ENCODE measurements around the gene TECTB.

The TECTB gene

GRCh38 chr10:112290054-112290373 lies 6.8 kb downstream of the TECTB start:
- H3K4me3 ChIP-seq (ENCODE audit: low read depth, low read length), result no peak overlapping the region
- no peak for DNase-seq
- no peak overlapping the region for H3K27ac ChIP-seq
- H3K27me3 ChIP-seq (ENCODE audit: insufficient read depth, low read depth, severe bottlenecking), result no peaks in the 10 kb centered on the region
- no peak for TF ChIP-seq CTCF (IDR thresholded peaks at IDR 0.05; ENCODE audit: low read depth, low read length)
- no peaks in the 10 kb centered on the region for H3K36me3 ChIP-seq
- no peaks in the 10 kb centered on the region for H3K9me3 ChIP-seq (ENCODE audit: severe bottlenecking)

DNA sequence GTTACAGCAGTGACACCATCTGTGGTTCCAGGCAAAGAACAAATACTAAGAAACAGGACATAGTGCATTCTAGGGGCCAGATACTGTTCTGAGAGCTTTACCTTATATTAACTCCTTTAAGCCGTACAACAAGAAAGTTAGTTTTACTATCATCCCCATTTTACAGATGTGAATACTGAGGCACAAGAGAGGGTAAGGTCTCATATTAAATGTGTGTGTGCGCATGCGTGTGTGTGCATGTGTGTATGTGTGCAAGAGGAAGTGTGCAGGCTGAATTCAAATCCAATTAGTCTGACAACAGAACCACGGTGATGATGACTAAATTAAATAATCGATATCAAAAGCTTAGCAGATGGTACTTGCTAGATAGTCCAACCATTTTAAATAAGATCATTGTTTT lies 11.0 kb downstream of the TECTB start:
- no peak for DNase-seq
- no peak for TF ChIP-seq CTCF (IDR thresholded peaks at IDR 0.05; ENCODE audit: low read depth, low read length)
- Histone ChIP-seq H3K36me3 (no peaks in the 10 kb centered on the region), H3K27me3 (ENCODE audit: insufficient read depth, low read depth, severe bottlenecking) (no peaks in the 10 kb centered on the region), H3K4me3 (ENCODE audit: low read depth, low read length) (no peak overlapping the region), H3K9me3 (ENCODE audit: severe bottlenecking) (no peaks in the 10 kb centered on the region), H3K27ac (no peak overlapping the region)

- no peak for TF ChIP-seq CTCF (IDR thresholded peaks at IDR 0.05; ENCODE audit: low read depth, low read length)
- Histone ChIP-seq H3K36me3 (no peaks in the 10 kb centered on the region), H3K4me3 (ENCODE audit: low read depth, low read length) (no peak overlapping the region), H3K27ac (no peak overlapping the region), H3K9me3 (ENCODE audit: severe bottlenecking) (no peaks in the 10 kb centered on the region), H3K27me3 (ENCODE audit: insufficient read depth, low read depth, severe bottlenecking) (no peaks in the 10 kb centered on the region)
- DNase-seq, result no peak
Measured at GRCh38 chr10:112295853-112296830, 12.9 kb downstream of the TECTB start.

DNA sequence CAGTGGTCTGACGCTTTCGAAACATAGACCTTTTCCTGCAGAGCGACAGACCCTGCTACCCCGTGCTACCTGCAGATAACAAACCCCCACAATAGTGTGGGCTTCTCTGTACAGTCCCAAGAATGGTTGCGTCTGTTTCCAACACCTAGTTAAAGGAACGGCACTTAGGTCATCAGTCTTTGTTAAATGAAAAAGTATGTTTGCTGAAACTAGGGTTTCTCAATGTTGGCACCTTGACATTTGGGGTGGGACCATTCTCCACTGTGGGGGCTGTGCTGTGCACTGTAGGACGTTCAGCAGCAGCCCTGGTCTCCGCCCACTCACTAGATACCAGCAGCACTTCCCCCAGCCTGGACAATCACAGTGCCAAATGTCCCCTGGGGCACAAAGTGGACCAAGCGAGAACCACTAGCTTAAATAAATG lies 13.7 kb downstream of the TECTB start:
- no peak for TF ChIP-seq CTCF (IDR thresholded peaks at IDR 0.05; ENCODE audit: low read depth, low read length)
- DNase-seq, result no peak
- Histone ChIP-seq H3K4me3 (ENCODE audit: low read depth, low read length) (no peak overlapping the region), H3K9me3 (ENCODE audit: severe bottlenecking) (no peaks in the 10 kb centered on the region), H3K36me3 (no peaks in the 10 kb centered on the region), H3K27ac (no peak overlapping the region), H3K27me3 (ENCODE audit: insufficient read depth, low read depth, severe bottlenecking) (no peaks in the 10 kb centered on the region)

- Histone ChIP-seq H3K4me3 (ENCODE audit: low read depth, low read length) (no peak overlapping the region), H3K27ac (no peak overlapping the region), H3K27me3 (ENCODE audit: insufficient read depth, low read depth, severe bottlenecking) (no peaks in the 10 kb centered on the region), H3K9me3 (ENCODE audit: severe bottlenecking) (no peaks in the 10 kb centered on the region), H3K36me3 (no peaks in the 10 kb centered on the region)
- TF ChIP-seq CTCF (IDR thresholded peaks at IDR 0.05; ENCODE audit: low read depth, low read length), result no peak
- no peak for DNase-seq
Measured at GRCh38 chr10:112298581-112298980, 15.4 kb downstream of the TECTB start.

All from WERI-Rb-1 (cell line).